ENCODE results near the gene KIF19.

GRCh38 chr17:74298778-74299177 is 27.2 kb upstream of the KIF19 start:
- TF ChIP-seq CTCF (IDR thresholded peaks at IDR 0.05) (no peak), POLR2AphosphoS5 (IDR thresholded peaks at IDR 0.05) (no peak), POLR2A (IDR thresholded peaks at IDR 0.05) (no peak), EP300 (IDR thresholded peaks at IDR 0.05) (no peak)

All from stomach (tissue), 4 donors.